ENCODE measurements around the gene EIF2B4. TPM values are rescaled to one million over a fixed set of nuclear protein-coding genes. Genes with fewer than 3 reads are reported as not detected.

EIF2B4 gene
- total RNA-seq, 1 experiment from 2014 or later = 57.2 TPM

- Histone ChIP-seq H3K27me3 (ENCODE audit: control insufficient read depth, insufficient read depth, low read length) (no peaks in the 10 kb centered on the region), H3K4me1 (ENCODE audit: control insufficient read depth, insufficient read depth, low read length) (no peaks in the 10 kb centered on the region), H3K4me3 (ENCODE audit: low read depth in 2 of 2, low read length in 2 of 2) (no peak overlapping the region), H3K36me3 (ENCODE audit: control insufficient read depth, insufficient read depth, low read length) (no peaks in the 10 kb centered on the region), H3K9me3 (ENCODE audit: control insufficient read depth, insufficient read depth, low read depth, low read length) (no peaks in the 10 kb centered on the region), H3K27ac (ENCODE audit: low read length) (no peak overlapping the region)
- CTCF ChIA-PET = no interaction called here
- in situ Hi-C loops (cut with HindIII; ENCODE audit: low pct_unique_long_range_greater_than_20kb, low sequenced_read_pairs) (no loop called here), intact Hi-C loops (cut with micrococcal nuclease; ENCODE audit: unreplicated experiment) (no loop called here)
- TF ChIP-seq SIN3A (IDR thresholded peaks at IDR 0.05; ENCODE audit: borderline replicate concordance, insufficient read depth, low read depth, low read length) = no peak
- TF ChIP-seq CTCF (IDR thresholded peaks at IDR 0.05) = no peak
- TF ChIP-seq POLR2AphosphoS5 (IDR thresholded peaks at IDR 0.05; ENCODE audit: low read depth, low read length) = no peak
- no peak for TF ChIP-seq REST (IDR thresholded peaks at IDR 0.05; ENCODE audit: insufficient read depth in 1 of 2, low read depth in 2 of 2, low read length in 1 of 2)
- no peak for TF ChIP-seq TCF7L2 (IDR thresholded peaks at IDR 0.05; ENCODE audit: low read depth, low read length)
- 0 out of 2 replicates have a peak, but pooled peaks have one; percentile 8 for ATAC-seq
- POLR2A ChIA-PET = no interaction called here
- DNase-seq (ENCODE audit: low read depth, low spot score) = no peak
- BruUV-seq (replicated peaks) = no TSS peak
These were observed 30.4 kb upstream of the EIF2B4 start for GRCh38 chr2:27400348-27401135.

GRCh38 chr2:27398962-27399361 lies 28.8 kb upstream of the EIF2B4 start:
- DNase-seq (ENCODE audit: low read depth, low spot score) = no peak
- no peak for ATAC-seq
- ChIA-PET POLR2A (no interaction called here), CTCF (no interaction called here)
- TF ChIP-seq CTCF (IDR thresholded peaks at IDR 0.05) (no peak), TCF7L2 (IDR thresholded peaks at IDR 0.05; ENCODE audit: low read depth, low read length) (no peak), SIN3A (IDR thresholded peaks at IDR 0.05; ENCODE audit: borderline replicate concordance, insufficient read depth, low read depth, low read length) (no peak), POLR2AphosphoS5 (IDR thresholded peaks at IDR 0.05; ENCODE audit: low read depth, low read length) (no peak), REST (IDR thresholded peaks at IDR 0.05; ENCODE audit: insufficient read depth in 1 of 2, low read depth in 2 of 2, low read length in 1 of 2) (no peak)
- intact Hi-C loops (cut with micrococcal nuclease; ENCODE audit: unreplicated experiment) = no loop called here
- Histone ChIP-seq H3K9me3 (ENCODE audit: control insufficient read depth, insufficient read depth, low read depth, low read length) (no peaks in the 10 kb centered on the region), H3K27me3 (ENCODE audit: control insufficient read depth, insufficient read depth, low read length) (no peaks in the 10 kb centered on the region), H3K4me1 (ENCODE audit: control insufficient read depth, insufficient read depth, low read length) (no peaks in the 10 kb centered on the region), H3K36me3 (ENCODE audit: control insufficient read depth, insufficient read depth, low read length) (no peaks in the 10 kb centered on the region), H3K27ac (ENCODE audit: low read length) (no peak overlapping the region), H3K4me3 (ENCODE audit: low read depth in 2 of 2, low read length in 2 of 2) (no peak overlapping the region)
- in situ Hi-C loops (cut with HindIII; ENCODE audit: low pct_unique_long_range_greater_than_20kb, low sequenced_read_pairs) = no loop called here
- BruUV-seq (replicated peaks) = no TSS peak
